DMS114 treated with DMSO at 0.1 percent for 48 hours (cell line): ENCODE measurements around the gene RASAL3.
"Not testable (repeated sequence)": the region's sequence is repeated elsewhere in the genome, so short reads cannot be mapped to it uniquely, and the experiment has no call there.

Experiments used
- DNase-seq: peaks from one replicate; lab custom pipeline; 2025; ENCODE audit not compliant: unreplicated experiment; lab: John Stamatoyannopoulos, UW

RASAL3 gene

DNA sequence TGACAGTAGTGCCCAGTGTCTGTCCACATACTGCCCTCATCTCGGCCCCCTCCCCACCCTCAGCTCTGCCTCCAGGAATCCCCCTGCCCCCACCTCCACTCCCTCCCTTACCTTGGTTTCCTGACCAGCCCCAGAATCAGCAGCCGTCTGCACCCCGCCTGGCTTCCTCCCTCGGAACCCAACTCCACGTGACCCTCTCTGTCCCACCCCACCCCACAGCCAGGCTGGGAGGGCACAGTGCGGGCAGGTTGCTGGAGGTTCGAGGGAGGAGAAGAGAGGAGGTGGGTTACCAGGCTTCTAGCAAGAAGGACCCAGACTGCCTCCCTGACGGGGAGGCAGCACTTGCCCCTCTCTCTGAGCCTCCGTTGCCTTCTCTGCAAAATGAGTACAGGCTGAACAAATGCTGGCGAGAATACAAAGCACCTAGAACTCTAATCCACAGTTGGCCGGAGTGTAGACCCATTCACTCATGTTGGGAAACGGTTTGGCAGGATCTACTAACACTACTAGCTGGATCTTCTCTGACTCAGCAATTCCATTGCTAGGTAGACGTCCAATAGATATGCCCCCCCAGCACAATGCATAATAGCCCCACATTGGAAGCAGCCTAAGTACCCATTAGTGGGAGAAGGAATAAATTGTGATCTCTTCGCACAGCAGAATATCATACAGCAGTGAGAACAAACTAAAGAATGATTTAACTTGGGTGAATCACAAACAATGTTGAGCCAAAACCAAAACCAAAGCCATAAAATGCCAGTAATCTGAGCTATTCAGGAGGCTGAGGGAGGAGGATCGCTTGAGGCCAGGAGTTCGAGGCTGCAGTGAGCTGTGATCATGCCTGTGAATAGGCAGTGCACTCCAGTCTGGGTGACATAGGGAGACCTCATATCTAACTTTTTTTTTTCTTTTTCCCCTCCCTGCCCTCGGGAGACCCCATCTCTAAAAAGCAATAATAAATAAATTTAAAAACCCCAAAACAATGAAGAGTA lies at the start of gene RASAL3:
RASAL3 (minus strand) TSS at position 151 of the 992 bp plus-strand sequence. CDS start 186 bp downstream, outside the sequence.
- DNase-seq = no peak

- no peak for DNase-seq
Measured at GRCh38 chr19:15511671-15512424, 47.5 kb upstream of the RASAL3 start.

DNA sequence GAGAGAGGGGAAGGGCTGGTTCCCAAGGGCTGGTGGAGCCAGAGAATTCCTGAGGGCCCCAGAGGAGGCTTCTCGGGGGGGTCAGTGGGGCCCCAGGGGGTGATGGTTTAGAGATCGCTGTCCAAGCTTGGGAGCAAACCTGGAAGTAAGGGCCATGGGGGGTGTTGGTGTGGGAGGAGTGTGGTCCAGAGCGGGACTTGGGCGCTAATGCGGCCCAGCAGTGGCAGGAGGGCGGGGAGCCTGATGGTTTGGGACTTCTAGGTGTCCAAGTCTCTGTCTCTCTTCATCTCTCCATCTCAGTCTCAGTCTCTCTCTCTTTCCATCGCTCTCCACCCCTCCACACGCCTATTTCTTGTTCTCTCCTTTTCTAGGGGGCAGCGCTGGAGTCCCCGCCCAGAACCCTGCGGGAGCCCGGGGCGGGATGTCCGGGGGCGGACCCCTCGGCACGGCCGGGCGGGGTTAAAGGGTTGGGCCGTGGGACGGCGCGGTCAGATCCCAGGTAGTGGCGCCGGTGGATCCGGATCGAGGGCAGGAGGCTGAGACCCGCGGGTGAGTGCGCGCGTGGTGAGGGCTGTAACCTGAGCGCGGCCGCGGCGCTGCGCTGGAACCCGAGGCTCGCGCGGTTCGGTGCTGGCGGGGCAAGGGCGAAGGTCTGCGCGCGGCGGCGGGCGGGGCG lies 43.8 kb upstream of the RASAL3 start, which contains the start of gene CYP4F22:
CYP4F22 (plus strand) TSS at position 491 of the 676 bp plus-strand sequence. CDS start 16,812 bp downstream, outside the sequence.
- DNase-seq = no peak

GRCh38 chr19:15507068-15508034 lies 43.0 kb upstream of the RASAL3 start:
- DNase-seq = no peak

DNA sequence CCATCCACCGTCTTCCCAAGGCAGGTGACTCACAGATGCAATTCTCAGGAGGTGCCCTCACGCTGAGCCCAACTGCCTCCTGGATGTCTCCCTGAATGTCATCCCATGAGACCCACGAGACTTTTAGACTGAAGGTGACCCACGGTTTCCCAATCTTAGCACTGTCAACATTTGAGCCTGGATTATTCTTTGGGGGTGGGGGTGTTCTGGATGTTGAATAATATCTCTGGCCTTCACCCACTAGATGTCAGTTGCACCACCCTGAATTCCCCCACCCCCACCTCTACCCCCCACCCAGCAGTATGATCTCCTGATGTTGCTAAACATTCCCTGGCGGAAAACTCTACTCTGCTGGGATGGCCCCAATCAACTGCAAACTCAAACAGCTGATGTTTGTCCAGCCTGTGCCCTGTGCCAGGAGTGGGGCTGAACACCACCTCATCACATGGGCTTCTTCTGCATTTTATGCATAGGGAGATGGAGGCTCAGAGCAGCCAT lies 41.8 kb upstream of the RASAL3 start:
- DNase-seq = no peak

DNA sequence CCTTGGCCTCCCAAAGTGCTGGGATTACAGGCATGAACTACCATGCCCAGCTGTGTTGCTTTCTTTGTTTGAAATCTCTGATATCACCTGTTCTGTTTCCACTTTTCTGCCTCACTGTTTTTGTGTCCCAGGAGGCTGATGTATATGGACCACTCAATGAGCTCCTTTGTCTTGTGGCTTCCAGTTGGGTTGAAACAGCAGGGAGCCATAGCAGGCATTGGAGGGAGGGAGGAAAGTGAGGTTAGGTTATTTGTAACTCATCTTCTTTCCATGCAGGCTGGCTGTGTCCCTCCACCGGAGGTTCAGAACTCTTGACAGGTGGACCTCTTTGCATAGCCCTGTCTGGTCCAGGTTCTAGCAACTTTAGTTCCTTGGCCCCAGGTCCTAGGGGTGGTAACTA lies 37.9 kb upstream of the RASAL3 start:
- DNase-seq = no peak

GRCh38 chr19:15501596-15501995 lies 37.3 kb upstream of the RASAL3 start:
- DNase-seq = no peak

DNA sequence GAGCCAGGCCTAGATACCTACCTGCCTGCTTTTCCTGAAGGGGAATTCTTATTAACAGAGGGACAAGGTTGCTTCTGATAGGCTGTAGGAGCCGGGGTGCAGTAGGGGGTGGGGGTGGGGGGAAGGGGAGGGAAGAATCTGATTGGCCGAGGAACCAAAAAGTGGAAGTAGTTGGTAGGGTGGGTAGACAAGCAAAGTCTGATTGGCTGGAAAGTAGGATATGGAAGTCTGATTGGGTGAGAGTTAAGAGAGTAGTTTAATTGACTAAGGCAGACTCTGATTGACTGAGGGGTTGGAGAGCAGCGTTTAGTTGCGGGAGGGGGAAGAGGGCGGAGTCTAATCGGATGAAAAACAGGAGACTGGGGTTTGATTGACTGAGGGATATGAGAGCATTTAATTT lies 34.6 kb upstream of the RASAL3 start:
- DNase-seq = no peak

GRCh38 chr19:15498156-15498858 lies 34.0 kb upstream of the RASAL3 start:
- no peak for DNase-seq

GRCh38 chr19:15495151-15495550 lies 30.8 kb upstream of the RASAL3 start:
- DNase-seq = no peak

GRCh38 chr19:15488489-15489226 lies 24.3 kb upstream of the RASAL3 start:
- DNase-seq = no peak

GRCh38 chr19:15487038-15487437 lies 22.7 kb upstream of the RASAL3 start:
- no peak for DNase-seq

DNA sequence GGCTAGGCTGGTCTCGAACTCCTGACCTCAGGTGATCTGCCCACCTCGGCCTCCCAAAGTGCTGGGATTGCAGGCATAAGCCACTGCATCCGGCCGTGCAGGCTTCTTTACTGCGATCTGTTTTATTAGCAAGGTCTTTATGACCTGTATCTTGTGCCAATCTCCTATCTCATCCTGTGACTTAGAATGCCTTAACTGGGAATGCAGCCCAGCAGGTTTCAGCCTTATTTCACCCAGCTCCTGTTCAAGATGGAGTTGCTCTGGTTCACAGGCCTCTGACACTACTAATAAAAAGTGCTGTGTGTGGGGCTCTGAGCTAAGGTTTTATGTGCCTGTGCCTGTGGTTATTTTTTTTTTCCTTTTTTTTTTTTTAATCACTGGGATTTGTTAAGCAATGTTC lies 21.4 kb upstream of the RASAL3 start:
- DNase-seq = not testable (repeated sequence)

DNA sequence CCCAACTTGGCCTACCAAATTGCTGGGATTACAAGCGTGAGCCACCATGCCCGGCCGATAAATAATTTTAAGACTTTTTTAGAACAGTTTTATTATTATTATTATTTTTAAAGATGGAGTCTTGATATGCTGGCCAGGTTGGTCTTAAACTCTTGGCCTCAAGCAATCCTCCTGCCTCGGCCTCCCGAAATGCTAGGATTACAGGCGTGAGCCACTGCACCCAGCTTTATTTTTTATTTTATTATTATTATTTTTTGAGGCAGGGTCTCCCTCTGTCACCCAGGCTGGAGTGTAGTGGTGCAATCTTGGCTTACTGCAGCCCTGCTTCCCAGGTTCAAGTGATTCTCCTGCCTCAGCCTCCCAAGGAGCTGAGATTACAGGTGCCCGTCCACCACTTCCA lies 16.7 kb upstream of the RASAL3 start:
- not testable (repeated sequence) for DNase-seq

- DNase-seq = peak; percentile 30
Measured at GRCh38 chr19:15479391-15480345, 15.3 kb upstream of the RASAL3 start, which contains the start of gene PGLYRP2. TSS of gene PGLYRP2 (minus strand) at chr19:15479501. CDS start at chr19:15479371, 130 bp downstream.

- DNase-seq = no peak
Measured at GRCh38 chr19:15476325-15476724, 12.0 kb upstream of the RASAL3 start.

- no peak for DNase-seq
Measured at GRCh38 chr19:15475611-15476010, 11.3 kb upstream of the RASAL3 start.
